Testis (tissue), 3 donors: Measurements from ENCODE around the gene DHRS7B. TPM values are rescaled to one million over a fixed set of nuclear protein-coding genes. Genes with fewer than 3 reads are reported as not detected.

ENCODE experiments used
- DNase-seq: peaks from one replicate; pipeline ENCODE4 v3.0.0-alpha.2; 2019
- H3K27ac ChIP-seq, 2 donors: fragments of 200-600 bp; sonication (generic); one replicate each; pipeline ENCODE4 v1.5.1; 2019
- H3K27me3 ChIP-seq: fragments of 200-600 bp; sonication (generic); one replicate; pipeline ENCODE4 v1.5.1; 2019
- H3K36me3 ChIP-seq: fragments of 200-600 bp; sonication (generic); one replicate; pipeline ENCODE4 v1.5.1; 2017; ENCODE audit warnings: low read depth; ENCODE audit errors: missing control alignments
- H3K4me1 ChIP-seq: fragments of 200-600 bp; sonication (generic); one replicate; pipeline ENCODE4 v1.5.1; 2019
- H3K4me3 ChIP-seq, 2 donors: fragments of 200-600 bp; sonication (generic); one replicate each; pipeline ENCODE4 v1.5.1; 2017 to 2019
- H3K9me3 ChIP-seq: fragments of 200-600 bp; sonication (generic); one replicate; pipeline ENCODE4 v1.5.1; 2017
- CTCF ChIP-seq, 3 experiments: fragments of 450-650 bp in 2 of 3; fragments of 200-600 bp in 1 of 3; sonication (generic) in 1 of 3; IDR thresholded peaks; one replicate each; pipeline ENCODE4 v1.5.1; 2016 to 2019; ENCODE audit warnings: antibody characterized with exemption in 3 of 3, mild to moderate bottlenecking in 2 of 3, moderate library complexity in 1 of 3
- POLR2A ChIP-seq: fragments of 450-650 bp; IDR thresholded peaks from one replicate; pipeline ENCODE4 v1.6.1; 2017; ENCODE audit warnings: antibody characterized with exemption, mild to moderate bottlenecking, moderate library complexity
- WGBS, 2 donors: methylation state at CpG; one replicate each; pipeline ENCODE4 v1.1.5; 2018; 5-methylcytosine and 5-hydroxymethylcytosine counted together
- intact Hi-C: fragments of 100-400 bp; cut with DNase I; formaldehyde crosslinking; loops from one replicate; pipeline ENCODE4 v1.15.1; 2023; ENCODE audit warnings: low total_unique reads
- polyA plus RNA-seq: library from polyadenylated mRNA; stranded (reverse); fragments of 350-450 nt; fragmentation: Illumina TruSeq; extraction: RNeasy Lipid Tissue Mini Kit (QIAGEN cat#74804); gene quantifications from one replicate; pipeline ENCODE4 v1.2.3, GENCODE V29; 2014; ENCODE audit warnings: low read depth, low replicate concordance; ENCODE audit not compliant: insufficient read depth
- total RNA-seq, 2 donors: library from RNA; depleted of rRNA; stranded (reverse); fragments of >200 nt; gene quantifications; one replicate each; pipeline ENCODE4 v1.2.3, GENCODE V29; 2016

DHRS7B gene
- total and polyA plus RNA-seq, 3 donors from 2014 or later, result 39.0 to 81.7 (median 53.6) TPM

- H3K36me3 ChIP-seq, result no peaks in the 10 kb centered on the region
- no peaks in the 10 kb centered on the region for H3K4me1 ChIP-seq
- no peaks in the 10 kb centered on the region for H3K9me3 ChIP-seq
- no peaks in the 10 kb centered on the region for H3K27me3 ChIP-seq
- intact Hi-C loops, result no loop called here
- no peak overlapping the region for H3K4me3 ChIP-seq
- TF ChIP-seq POLR2A (no peak), CTCF (IDR thresholded peaks at IDR 0.05) (no peak)
- whole genome bisulfite sequencing, 2 donors, result 72 to 80% methylated on average over 2 of the region's 2 CpGs
- H3K27ac ChIP-seq, result no peak overlapping the region
- DNase-seq, result no peak
Observed at GRCh38 chr17:21228845-21229244, 102.1 kb downstream of the DHRS7B start.

- H3K4me1 ChIP-seq, result no peaks in the 10 kb centered on the region
- H3K4me3 ChIP-seq, result no peak overlapping the region
- intact Hi-C loops, result no loop called here
- 66 to 96% methylated on average over 3 to 6 of the region's 6 CpGs for WGBS, 2 donors
- H3K27ac ChIP-seq, result no peak overlapping the region
- H3K27me3 ChIP-seq, result no peaks in the 10 kb centered on the region
- DNase-seq, result no peak
- no peak for TF ChIP-seq POLR2A
- no peak for TF ChIP-seq CTCF (IDR thresholded peaks at IDR 0.05)
- no peaks in the 10 kb centered on the region for H3K36me3 ChIP-seq
- H3K9me3 ChIP-seq, result no peaks in the 10 kb centered on the region
Observed at GRCh38 chr17:21231533-21231932, 104.8 kb downstream of the DHRS7B start.

GRCh38 chr17:21232033-21232749 is 105.4 kb downstream of the DHRS7B start:
- no peaks in the 10 kb centered on the region for H3K4me1 ChIP-seq
- WGBS, 2 donors, result 94% methylated on average over 4 of the region's 4 CpGs
- H3K27ac ChIP-seq, result no peak overlapping the region
- no peaks in the 10 kb centered on the region for H3K9me3 ChIP-seq
- intact Hi-C loops, result no loop called here
- H3K4me3 ChIP-seq, result no peak overlapping the region
- no peaks in the 10 kb centered on the region for H3K27me3 ChIP-seq
- DNase-seq, result no peak
- no peaks in the 10 kb centered on the region for H3K36me3 ChIP-seq
- no peak for TF ChIP-seq POLR2A
- TF ChIP-seq CTCF (IDR thresholded peaks at IDR 0.05), result no peak

- TF ChIP-seq CTCF (IDR thresholded peaks at IDR 0.05) (no peak), POLR2A (no peak)
- H3K27ac ChIP-seq, result peak overlapping the region in 1 of 2 donors; percentile 59
- no peak overlapping the region for H3K4me3 ChIP-seq
- intact Hi-C loops, result no loop called here
- no peaks in the 10 kb centered on the region for H3K9me3 ChIP-seq
- DNase-seq, result peak; percentile 59
- H3K4me1 ChIP-seq, result no peaks in the 10 kb centered on the region
- no peaks in the 10 kb centered on the region for H3K27me3 ChIP-seq
- WGBS, 2 donors, result 39 to 45% methylated on average over 7 of the region's 7 CpGs
- H3K36me3 ChIP-seq, result no peaks in the 10 kb centered on the region
Observed at GRCh38 chr17:21233581-21234347, 107.0 kb downstream of the DHRS7B start.
